Smooth muscle cell (in vitro differentiated cells): ENCODE data around the gene FETUB. TPM values are rescaled to one million over a fixed set of nuclear protein-coding genes. Genes with fewer than 3 reads are reported as not detected.
"Not testable (repeated sequence)": the region's sequence is repeated elsewhere in the genome, so short reads cannot be mapped to it uniquely, and the experiment has no call there.

Experiments
- DNase-seq: peaks from one replicate; lab custom pipeline; 2025; ENCODE audit not compliant: unreplicated experiment; lab: John Stamatoyannopoulos, UW
- H2AFZ ChIP-seq: fragments of 200-600 bp; sonication (generic); 2 replicates; pipeline ENCODE4 v1.6.0; 2016; ENCODE audit warnings: antibody characterized with exemption, low read depth, mild to moderate bottlenecking
- H3F3A ChIP-seq: fragments of 200-600 bp; sonication (generic); 2 replicates; pipeline ENCODE4 v1.6.0; 2017; ENCODE audit warnings: antibody characterized with exemption, low read depth
- H3K27ac ChIP-seq: fragments of 200-600 bp; sonication (generic); 2 replicates; pipeline ENCODE4 v1.5.1; 2016; ENCODE audit warnings: low read depth, mild to moderate bottlenecking
- H3K27me3 ChIP-seq: fragments of 200-600 bp; sonication (generic); 2 replicates; pipeline ENCODE4 v1.6.1; 2016; ENCODE audit warnings: low read depth, mild to moderate bottlenecking
- H3K36me3 ChIP-seq: fragments of 200-600 bp; sonication (generic); 2 replicates; pipeline ENCODE4 v1.5.1; 2016; ENCODE audit warnings: low read depth
- H3K4me1 ChIP-seq: fragments of 200-600 bp; sonication (generic); 2 replicates; pipeline ENCODE4 v1.5.1; 2016; ENCODE audit warnings: low read depth
- H3K4me2 ChIP-seq: fragments of 200-600 bp; sonication (generic); 2 replicates; pipeline ENCODE4 v1.6.0; 2016; ENCODE audit warnings: mild to moderate bottlenecking
- H3K4me3 ChIP-seq: fragments of 200-600 bp; sonication (generic); 2 replicates; pipeline ENCODE4 v1.5.1; 2016; ENCODE audit warnings: mild to moderate bottlenecking
- H3K79me2 ChIP-seq: fragments of 200-600 bp; sonication (generic); 2 replicates; pipeline ENCODE4 v1.6.0; 2016; ENCODE audit warnings: low read depth, mild to moderate bottlenecking
- H3K9ac ChIP-seq: fragments of 200-600 bp; sonication (generic); 2 replicates; pipeline ENCODE4 v1.6.0; 2016; ENCODE audit warnings: low read depth
- H3K9me3 ChIP-seq: fragments of 200-600 bp; sonication (generic); replicated peaks from 2 replicates; pipeline ENCODE4 v1.5.1; 2016; ENCODE audit warnings: low read depth
- H4K20me1 ChIP-seq: fragments of 200-600 bp; sonication (generic); 2 replicates; pipeline ENCODE4 v1.6.0; 2016; ENCODE audit warnings: low read depth
- WGBS: methylation state at CpG from one replicate; pipeline ENCODE4 v1.1.7; 2016; ENCODE audit warnings: low lambda C conversion rate; 5-methylcytosine and 5-hydroxymethylcytosine counted together
- polyA plus RNA-seq: library from polyadenylated mRNA; unstranded; fragments of >200 nt; fragmentation: Nextera tagmentation; extraction: Ambion mirVana; gene quantifications from 2 replicates; pipeline ENCODE4 v1.2.1, GENCODE V29; 2016
- total RNA-seq: library from RNA; depleted of rRNA; stranded (reverse); fragments of >200 nt; gene quantifications from 2 replicates; pipeline ENCODE4 v1.2.3, GENCODE V29; 2014
- TF ChIP-seq, protein P1 (sequence below): fragments of 200-600 bp; sonication (generic); IDR thresholded peaks from 2 replicates; pipeline ENCODE4 v1.5.1; 2017; ENCODE audit warnings: borderline replicate concordance, mild to moderate bottlenecking, antibody characterized with exemption; ENCODE audit not compliant: insufficient read depth, poor library complexity, severe bottlenecking

Gene FETUB
- total and polyA plus RNA-seq, 2 experiments from 2014 or later, result 1.9 TPM; not detected in 1

DNA sequence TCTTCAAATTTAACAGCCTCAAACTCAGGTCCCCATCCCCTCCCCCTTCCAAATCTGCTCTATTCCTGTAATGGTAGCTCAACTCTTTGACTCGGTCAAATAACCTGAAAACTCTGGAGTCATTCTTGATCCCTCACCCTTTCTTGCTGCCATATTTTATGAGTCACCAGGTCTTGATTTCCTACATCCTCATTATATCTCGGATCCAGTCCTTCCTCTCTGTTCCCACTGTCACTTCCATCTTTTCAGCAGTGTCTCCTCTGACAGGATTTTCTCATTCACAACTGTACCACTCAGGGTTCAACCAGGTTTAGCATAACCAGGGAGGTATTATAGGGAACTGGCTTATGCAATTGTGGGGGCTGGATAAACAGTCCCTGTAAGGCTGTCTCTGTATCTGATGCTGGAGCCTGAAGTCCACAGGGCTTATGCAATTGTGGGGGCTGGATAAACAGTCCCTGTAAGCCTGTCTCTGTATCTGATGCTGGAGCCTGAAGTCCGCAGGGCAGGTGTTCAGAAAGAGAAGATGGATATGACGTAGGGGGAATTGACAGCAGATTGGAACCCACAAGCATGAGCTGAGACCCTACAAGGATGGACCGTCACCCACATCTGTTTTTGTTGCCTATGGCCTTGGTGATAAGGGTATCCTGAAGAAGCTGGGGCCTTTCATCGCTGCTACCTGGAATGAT lies 9.1 kb upstream of the FETUB start:
- no peak for DNase-seq
- Histone ChIP-seq H3K9me3 (no peaks in the 10 kb centered on the region), H3K4me2 (no peak overlapping the region), H3K4me1 (no peaks in the 10 kb centered on the region), H2AFZ (no peak overlapping the region), H3K27me3 (peaks cover 12% of the 10 kb centered on the region), H3K79me2 (no peaks in the 10 kb centered on the region), H3K36me3 (no peaks in the 10 kb centered on the region), H4K20me1 (no peaks in the 10 kb centered on the region), H3F3A (no peaks in the 10 kb centered on the region), H3K4me3 (no peak overlapping the region), H3K27ac (no peak overlapping the region), H3K9ac (no peak overlapping the region)
- TF ChIP-seq, protein P1, sequence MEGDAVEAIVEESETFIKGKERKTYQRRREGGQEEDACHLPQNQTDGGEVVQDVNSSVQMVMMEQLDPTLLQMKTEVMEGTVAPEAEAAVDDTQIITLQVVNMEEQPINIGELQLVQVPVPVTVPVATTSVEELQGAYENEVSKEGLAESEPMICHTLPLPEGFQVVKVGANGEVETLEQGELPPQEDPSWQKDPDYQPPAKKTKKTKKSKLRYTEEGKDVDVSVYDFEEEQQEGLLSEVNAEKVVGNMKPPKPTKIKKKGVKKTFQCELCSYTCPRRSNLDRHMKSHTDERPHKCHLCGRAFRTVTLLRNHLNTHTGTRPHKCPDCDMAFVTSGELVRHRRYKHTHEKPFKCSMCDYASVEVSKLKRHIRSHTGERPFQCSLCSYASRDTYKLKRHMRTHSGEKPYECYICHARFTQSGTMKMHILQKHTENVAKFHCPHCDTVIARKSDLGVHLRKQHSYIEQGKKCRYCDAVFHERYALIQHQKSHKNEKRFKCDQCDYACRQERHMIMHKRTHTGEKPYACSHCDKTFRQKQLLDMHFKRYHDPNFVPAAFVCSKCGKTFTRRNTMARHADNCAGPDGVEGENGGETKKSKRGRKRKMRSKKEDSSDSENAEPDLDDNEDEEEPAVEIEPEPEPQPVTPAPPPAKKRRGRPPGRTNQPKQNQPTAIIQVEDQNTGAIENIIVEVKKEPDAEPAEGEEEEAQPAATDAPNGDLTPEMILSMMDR, result no peak
- 59% methylated on average over 6 of the region's 6 CpGs for WGBS

DNA sequence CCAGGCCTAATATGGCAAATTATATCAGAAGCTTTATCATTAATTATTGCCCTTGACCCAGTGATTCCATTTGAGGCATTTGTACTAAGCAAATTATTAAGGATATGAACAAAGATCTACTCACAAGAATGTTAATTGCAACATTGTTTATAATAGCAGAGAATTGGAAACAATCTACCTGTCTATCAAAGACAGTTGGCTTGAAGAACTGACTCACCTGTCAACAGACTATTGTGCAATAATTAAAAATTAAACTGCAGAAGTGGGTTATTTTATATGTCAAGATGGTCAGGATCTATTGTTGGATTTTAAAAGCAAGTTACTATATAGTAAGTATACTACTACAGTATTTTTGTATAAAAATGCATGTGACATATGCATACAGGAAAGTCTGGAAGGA lies 6.7 kb upstream of the FETUB start:
- no peak for DNase-seq
- no peaks in the 10 kb centered on the region for H3K9me3 ChIP-seq
- no peak overlapping the region for H2AFZ ChIP-seq
- H3K27ac ChIP-seq, result no peak overlapping the region
- no peaks in the 10 kb centered on the region for H3K79me2 ChIP-seq
- H3K4me3 ChIP-seq, result no peak overlapping the region
- peaks cover 8% of the 10 kb centered on the region for H3K27me3 ChIP-seq
- H3K4me2 ChIP-seq, result no peak overlapping the region
- H3K36me3 ChIP-seq, result no peaks in the 10 kb centered on the region
- H3K9ac ChIP-seq, result no peak overlapping the region
- TF ChIP-seq, protein P1, result no peak
- no peaks in the 10 kb centered on the region for H3K4me1 ChIP-seq
- H3F3A ChIP-seq, result no peaks in the 10 kb centered on the region
- H4K20me1 ChIP-seq, result no peaks in the 10 kb centered on the region

DNA sequence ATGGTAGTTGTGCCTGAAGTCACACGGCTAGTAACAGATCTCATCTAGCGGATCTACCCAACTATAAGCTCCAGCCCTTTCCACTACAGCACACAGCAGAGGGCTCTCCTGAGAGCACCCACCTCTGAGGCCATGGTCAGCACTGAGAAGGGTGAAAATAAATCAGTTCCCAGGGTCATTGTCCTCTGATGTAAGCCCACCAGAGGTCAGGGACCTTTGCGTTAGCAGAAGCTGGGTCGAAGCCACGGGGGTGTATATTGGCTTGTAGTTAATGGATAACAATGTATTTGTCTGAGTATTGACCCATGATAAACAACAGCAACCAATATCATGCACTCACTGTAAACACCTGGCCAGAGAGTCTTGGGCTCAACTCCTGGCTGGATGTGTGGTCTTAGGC lies 6.0 kb upstream of the FETUB start:
- not testable (repeated sequence) for H3K9me3 ChIP-seq, H3K4me3 ChIP-seq, H2AFZ ChIP-seq, H4K20me1 ChIP-seq, H3K4me2 ChIP-seq, H3K9ac ChIP-seq, H3F3A ChIP-seq, DNase-seq, H3K4me1 ChIP-seq, H3K27ac ChIP-seq, H3K27me3 ChIP-seq, H3K79me2 ChIP-seq, H3K36me3 ChIP-seq
- 95% methylated on average over 5 of the region's 5 CpGs for WGBS

DNA sequence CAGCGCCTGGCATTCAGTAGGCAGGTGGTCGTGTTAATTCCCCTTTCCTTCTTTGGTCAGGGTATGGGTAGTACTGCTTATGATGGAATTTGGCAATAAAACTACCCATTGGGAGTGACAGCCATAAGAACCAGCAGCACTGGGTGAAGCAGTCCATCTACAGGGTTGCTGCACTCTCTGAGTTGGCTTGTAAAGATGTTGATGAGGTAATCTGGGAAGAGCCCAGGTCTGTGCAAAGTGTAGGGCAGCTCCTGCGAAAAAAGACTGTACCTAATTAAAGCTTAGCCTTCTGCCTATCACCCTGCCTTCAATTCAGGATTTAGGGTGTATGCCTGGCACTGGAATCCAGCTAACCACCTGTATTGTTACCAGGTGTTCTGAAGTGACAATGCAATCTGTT lies 4.7 kb upstream of the FETUB start:
- WGBS, result 84% methylated on average over 3 of the region's 3 CpGs
- TF ChIP-seq, protein P1, result no peak

More for the DNA sequence above, 4.7 kb upstream of the FETUB start:
- no peak overlapping the region for H3K4me2 ChIP-seq
- no peak overlapping the region for H3K4me3 ChIP-seq
- H3K9ac ChIP-seq, result no peak overlapping the region
- no peaks in the 10 kb centered on the region for H3K36me3 ChIP-seq
- no peaks in the 10 kb centered on the region for H3K4me1 ChIP-seq
- H2AFZ ChIP-seq, result no peak overlapping the region
- no peak overlapping the region for H3K27ac ChIP-seq
- no peaks in the 10 kb centered on the region for H3K79me2 ChIP-seq
- H4K20me1 ChIP-seq, result no peaks in the 10 kb centered on the region
- no peaks in the 10 kb centered on the region for H3F3A ChIP-seq
- no peak for DNase-seq
- peaks cover 4% of the 10 kb centered on the region for H3K27me3 ChIP-seq
- no peaks in the 10 kb centered on the region for H3K9me3 ChIP-seq
